Measurements from ENCODE around the gene PSMB3.

The PSMB3 gene

DNA sequence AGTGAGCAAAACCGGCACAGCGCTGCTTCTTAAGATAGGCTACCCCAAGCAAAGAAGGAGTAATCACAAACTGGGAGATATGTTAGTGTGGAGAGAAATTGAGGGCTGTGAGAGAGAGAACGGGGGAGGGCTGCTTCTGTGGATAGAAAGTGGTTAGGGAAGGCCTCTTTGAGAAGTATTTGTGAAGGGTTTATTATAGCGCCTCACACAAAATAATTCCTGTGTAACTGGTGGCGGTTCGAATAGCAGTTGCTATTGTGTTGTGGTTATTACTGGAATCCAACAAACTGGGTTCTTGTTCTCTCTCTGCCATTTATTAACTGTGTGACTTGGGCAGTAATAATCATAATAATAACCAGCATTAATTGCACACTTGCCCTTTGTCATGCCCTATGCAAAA, 31.6 kb upstream of the PSMB3 start:
- TF ChIP-seq, protein P1, sequence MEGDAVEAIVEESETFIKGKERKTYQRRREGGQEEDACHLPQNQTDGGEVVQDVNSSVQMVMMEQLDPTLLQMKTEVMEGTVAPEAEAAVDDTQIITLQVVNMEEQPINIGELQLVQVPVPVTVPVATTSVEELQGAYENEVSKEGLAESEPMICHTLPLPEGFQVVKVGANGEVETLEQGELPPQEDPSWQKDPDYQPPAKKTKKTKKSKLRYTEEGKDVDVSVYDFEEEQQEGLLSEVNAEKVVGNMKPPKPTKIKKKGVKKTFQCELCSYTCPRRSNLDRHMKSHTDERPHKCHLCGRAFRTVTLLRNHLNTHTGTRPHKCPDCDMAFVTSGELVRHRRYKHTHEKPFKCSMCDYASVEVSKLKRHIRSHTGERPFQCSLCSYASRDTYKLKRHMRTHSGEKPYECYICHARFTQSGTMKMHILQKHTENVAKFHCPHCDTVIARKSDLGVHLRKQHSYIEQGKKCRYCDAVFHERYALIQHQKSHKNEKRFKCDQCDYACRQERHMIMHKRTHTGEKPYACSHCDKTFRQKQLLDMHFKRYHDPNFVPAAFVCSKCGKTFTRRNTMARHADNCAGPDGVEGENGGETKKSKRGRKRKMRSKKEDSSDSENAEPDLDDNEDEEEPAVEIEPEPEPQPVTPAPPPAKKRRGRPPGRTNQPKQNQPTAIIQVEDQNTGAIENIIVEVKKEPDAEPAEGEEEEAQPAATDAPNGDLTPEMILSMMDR (IDR thresholded peaks at IDR 0.05), result no peak

DNA sequence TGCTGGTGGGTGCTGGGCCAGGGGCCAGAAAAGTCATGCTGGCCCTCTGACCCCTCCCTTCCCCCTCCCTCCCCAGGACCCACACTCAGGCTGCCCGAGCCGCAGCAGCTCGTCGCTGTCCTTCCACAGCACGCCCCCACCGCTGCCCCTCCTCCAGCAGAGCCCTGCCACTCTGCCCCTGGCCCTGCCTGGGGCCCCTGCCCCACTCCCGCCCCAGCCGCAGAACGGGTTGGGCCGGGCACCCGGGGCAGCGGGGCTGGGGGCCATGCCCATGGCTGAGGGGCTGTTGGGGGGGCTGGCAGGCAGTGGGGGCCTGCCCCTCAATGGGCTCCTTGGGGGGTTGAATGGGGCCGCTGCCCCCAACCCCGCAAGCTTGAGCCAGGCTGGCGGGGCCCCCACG, 30.7 kb upstream of the PSMB3 start:
- TF ChIP-seq, protein P1 (IDR thresholded peaks at IDR 0.05), result no peak

DNA sequence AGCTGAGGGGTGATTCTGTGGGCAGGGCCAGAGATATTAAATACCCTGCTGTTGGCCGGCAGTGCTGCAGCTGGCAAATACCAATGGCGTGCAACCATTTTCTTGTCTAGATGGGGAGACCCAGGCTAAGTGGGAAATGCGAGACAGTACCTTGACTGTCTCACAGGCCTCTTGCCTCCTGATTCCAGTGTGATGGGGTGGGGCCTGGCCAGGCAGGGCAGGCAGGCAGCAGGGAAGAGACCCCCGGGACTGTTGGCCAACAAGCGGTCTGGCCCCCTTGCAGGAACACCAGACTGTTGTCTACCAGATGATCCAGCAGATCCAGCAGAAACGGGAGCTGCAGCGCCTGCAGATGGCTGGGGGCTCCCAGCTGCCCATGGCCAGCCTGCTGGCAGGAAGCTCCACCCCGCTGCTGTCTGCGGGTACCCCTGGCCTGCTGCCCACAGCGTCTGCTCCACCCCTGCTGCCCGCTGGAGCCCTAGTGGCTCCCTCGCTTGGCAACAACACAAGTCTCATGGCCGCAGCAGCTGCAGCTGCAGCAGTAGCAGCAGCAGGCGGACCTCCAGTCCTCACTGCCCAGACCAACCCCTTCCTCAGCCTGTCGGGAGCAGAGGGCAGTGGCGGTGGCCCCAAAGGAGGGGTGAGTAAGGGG, 28.1 kb upstream of the PSMB3 start:
- TF ChIP-seq, protein P1 (IDR thresholded peaks at IDR 0.05), result no peak

DNA sequence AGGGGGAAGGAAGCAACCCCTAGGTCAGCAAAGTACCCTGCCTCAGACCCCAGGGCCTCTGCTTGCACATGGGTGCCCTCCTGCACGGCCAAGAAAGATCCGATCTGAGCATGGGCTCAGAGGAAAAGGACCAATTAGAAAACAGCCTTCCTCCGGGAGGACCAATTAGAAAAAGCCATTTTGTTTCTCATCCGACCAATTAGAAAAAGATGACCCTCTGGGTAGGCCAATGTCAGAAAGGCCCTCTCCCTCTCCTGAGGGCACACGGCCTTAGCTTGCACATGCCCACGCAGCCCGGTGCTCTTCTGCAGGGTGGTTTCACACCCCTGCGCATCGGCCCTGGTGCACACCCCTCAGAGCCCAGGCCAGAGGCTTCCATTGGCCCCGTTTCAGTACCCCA, 27.5 kb upstream of the PSMB3 start:
- TF ChIP-seq, protein P1 (IDR thresholded peaks at IDR 0.05), result no peak

DNA sequence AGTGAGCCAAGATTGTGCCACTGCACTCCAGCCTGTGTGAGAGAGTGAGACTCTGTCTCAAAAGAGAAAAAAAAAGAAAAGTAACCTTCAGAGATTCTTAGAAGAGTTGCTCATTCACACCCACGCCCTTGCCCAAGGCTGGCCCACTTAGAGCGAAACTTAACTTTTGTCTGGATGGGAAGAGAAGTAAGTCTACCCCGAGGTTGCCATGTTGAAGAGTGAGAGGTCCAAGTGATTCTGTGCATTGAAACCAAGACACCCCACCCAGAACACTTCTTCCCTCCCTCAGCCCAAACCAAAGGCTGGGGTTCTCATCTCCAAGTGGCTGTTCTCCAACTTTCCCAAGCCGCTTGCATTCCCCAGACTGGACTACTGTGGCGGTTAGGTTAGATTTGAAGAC, 24.8 kb upstream of the PSMB3 start:
- TF ChIP-seq, protein P1 (IDR thresholded peaks at IDR 0.05), result no peak

DNA sequence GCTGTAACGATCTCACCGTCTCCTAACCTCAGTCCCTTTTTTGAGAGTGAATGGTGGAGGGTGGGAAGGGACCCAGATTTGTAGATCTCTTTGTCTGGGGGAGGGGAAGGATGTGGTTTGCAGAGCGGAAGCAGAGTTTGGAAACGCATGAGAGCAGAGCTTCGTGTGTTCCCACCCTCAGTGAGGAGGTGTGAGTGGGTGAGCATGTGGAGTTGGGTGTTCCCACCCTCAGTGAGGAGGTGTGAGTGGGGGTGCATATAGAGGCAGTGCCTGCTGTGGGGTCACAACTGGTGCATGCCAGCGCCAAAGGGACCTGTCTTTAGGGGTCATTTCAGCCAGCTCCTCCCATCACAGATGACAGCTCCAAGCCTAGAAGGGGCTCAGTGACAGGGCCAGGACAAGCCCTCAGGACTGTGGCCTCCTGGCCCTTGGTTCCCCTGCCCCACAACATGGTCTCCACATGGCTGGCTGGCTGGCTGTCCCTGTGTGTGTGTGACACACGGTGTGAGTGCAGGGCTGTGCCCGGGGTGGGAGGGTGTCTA, 24.2 kb upstream of the PSMB3 start:
- TF ChIP-seq, protein P1 (IDR thresholded peaks at IDR 0.05), result no peak

DNA sequence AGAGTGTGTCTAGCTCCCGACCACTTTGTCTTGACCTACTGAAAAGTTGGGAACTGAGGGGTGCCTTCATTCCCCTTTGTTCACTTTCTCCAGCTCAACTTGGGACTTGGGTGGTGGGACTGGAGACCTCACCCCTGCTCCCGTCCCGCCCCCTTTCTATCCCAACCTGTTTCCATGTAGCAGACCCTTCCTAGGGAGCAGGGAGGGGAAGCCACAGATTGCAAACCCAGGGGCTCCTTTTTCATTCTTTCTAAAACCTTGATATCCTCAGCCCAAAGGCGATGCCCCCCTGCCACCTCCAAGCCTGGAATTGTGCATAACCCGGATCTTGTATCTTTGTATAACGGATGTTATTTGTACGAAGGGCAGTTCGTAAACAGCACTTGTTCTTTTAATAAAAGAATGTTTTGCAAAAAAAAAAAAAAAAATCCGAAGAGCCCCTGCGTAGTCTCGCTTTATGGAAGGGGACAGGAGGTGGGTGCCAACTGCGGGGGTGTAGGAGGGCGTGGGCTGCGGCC, 23.1 kb upstream of the PSMB3 start:
- TF ChIP-seq, protein P1 (IDR thresholded peaks at IDR 0.05), result no peak
